NCI-H1930 (cell line): Measurements from ENCODE around the gene WDSUB1.

ENCODE experiments used
- DNase-seq, 2 experiments: peaks; one replicate each; lab custom pipeline; 2025; lab: John Stamatoyannopoulos, UW

Gene WDSUB1

GRCh38 chr2:159195697-159196096, 90.8 kb downstream of the WDSUB1 start:
- no peak for DNase-seq

GRCh38 chr2:159194241-159194640, 92.3 kb downstream of the WDSUB1 start:
- DNase-seq: no peak

GRCh38 chr2:159193791-159194190, 92.7 kb downstream of the WDSUB1 start:
- DNase-seq: no peak

GRCh38 chr2:159192371-159192918, 94.1 kb downstream of the WDSUB1 start:
- DNase-seq: no peak

GRCh38 chr2:159188449-159188848, 98.1 kb downstream of the WDSUB1 start:
- DNase-seq: no peak

GRCh38 chr2:159187106-159187505, 99.4 kb downstream of the WDSUB1 start:
- no peak for DNase-seq

GRCh38 chr2:159186462-159186861, 100.0 kb downstream of the WDSUB1 start:
- DNase-seq: no peak
